Esophagus squamous epithelium (tissue), 4 donors: ENCODE data around the gene SLC51A.
"Not testable (repeated sequence)": the region's sequence is repeated elsewhere in the genome, so short reads cannot be mapped to it uniquely, and the experiment has no call there.

Experiments
- POLR2A ChIP-seq, 4 donors: fragments of 450-650 bp; IDR thresholded peaks; one replicate each; pipeline ENCODE4 v1.6.1; 2017; ENCODE audit warnings: antibody characterized with exemption in 4 of 4, mild to moderate bottlenecking in 4 of 4, moderate library complexity in 3 of 4
- TF ChIP-seq, protein P1 (sequence below), 6 experiments: fragments of 450-650 bp in 4 of 6; fragments of 200-600 bp in 2 of 6; sonication (generic) in 2 of 6; IDR thresholded peaks; one replicate each; pipeline ENCODE4 v1.5.1; 2016 to 2019; ENCODE audit warnings: antibody characterized with exemption in 6 of 6, mild to moderate bottlenecking in 4 of 6, moderate library complexity in 4 of 6

DNA sequence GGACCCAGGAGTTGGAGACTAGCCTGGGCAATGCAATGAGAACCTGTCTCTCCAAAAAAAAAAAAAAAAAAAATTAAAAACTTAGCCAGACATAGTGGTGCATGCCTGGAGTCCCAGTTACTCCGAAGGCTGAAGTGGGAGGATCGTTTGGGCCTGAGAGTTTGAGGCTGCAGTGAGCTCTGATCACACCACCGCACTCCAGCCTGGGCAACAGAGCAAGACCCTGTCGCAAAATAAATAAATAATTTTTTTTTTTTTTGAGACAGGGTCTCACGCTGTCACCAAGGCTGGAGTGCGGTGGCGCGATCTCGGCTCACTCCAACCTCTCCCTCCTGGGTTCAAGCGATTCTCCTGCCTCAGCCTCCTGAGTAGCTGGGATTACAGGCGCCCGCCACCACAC is 46.0 kb upstream of the SLC51A start:
- TF ChIP-seq, protein P1, sequence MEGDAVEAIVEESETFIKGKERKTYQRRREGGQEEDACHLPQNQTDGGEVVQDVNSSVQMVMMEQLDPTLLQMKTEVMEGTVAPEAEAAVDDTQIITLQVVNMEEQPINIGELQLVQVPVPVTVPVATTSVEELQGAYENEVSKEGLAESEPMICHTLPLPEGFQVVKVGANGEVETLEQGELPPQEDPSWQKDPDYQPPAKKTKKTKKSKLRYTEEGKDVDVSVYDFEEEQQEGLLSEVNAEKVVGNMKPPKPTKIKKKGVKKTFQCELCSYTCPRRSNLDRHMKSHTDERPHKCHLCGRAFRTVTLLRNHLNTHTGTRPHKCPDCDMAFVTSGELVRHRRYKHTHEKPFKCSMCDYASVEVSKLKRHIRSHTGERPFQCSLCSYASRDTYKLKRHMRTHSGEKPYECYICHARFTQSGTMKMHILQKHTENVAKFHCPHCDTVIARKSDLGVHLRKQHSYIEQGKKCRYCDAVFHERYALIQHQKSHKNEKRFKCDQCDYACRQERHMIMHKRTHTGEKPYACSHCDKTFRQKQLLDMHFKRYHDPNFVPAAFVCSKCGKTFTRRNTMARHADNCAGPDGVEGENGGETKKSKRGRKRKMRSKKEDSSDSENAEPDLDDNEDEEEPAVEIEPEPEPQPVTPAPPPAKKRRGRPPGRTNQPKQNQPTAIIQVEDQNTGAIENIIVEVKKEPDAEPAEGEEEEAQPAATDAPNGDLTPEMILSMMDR (IDR thresholded peaks at IDR 0.05), result not testable (repeated sequence)
- not testable (repeated sequence) for TF ChIP-seq POLR2A (IDR thresholded peaks at IDR 0.05)
